Esophagus (tissue), 2 donors: ENCODE data around the gene RABGAP1L. TPM values are rescaled to one million over a fixed set of nuclear protein-coding genes. Genes with fewer than 3 reads are reported as not detected.

Source experiments
- H3K27ac ChIP-seq, 2 donors: one replicate each; pipeline ENCODE4 v1.5.1; 2013; ENCODE audit warnings: low read depth in 2 of 2, mild to moderate bottlenecking in 2 of 2, inconsistent platforms in 1 of 2, low read length in 1 of 2, moderate library complexity in 1 of 2
- H3K27me3 ChIP-seq, 2 donors: one replicate each; pipeline ENCODE4 v1.6.1; 2013; ENCODE audit warnings: low read length in 2 of 2, control low read depth in 1 of 2, mild to moderate bottlenecking in 1 of 2; ENCODE audit not compliant: insufficient read depth in 2 of 2, control insufficient read depth in 1 of 2
- H3K36me3 ChIP-seq, 2 donors: one replicate each; pipeline ENCODE4 v1.6.1; 2013; ENCODE audit warnings: low read length in 1 of 2; ENCODE audit not compliant: control insufficient read depth in 2 of 2, insufficient read depth in 2 of 2
- H3K4me1 ChIP-seq, 2 donors: one replicate each; pipeline ENCODE4 v1.6.1; 2013; ENCODE audit warnings: low read length in 1 of 2; ENCODE audit not compliant: control insufficient read depth in 2 of 2, insufficient read depth in 2 of 2
- H3K4me3 ChIP-seq, 2 donors: one replicate each; pipeline ENCODE4 v1.5.1; 2013; ENCODE audit warnings: low read length in 2 of 2, mild to moderate bottlenecking in 2 of 2, low read depth in 1 of 2, moderate library complexity in 1 of 2
- H3K9me3 ChIP-seq, 2 donors: one replicate each; pipeline ENCODE4 v1.6.1; 2013; ENCODE audit warnings: mild to moderate bottlenecking in 2 of 2, low read depth in 1 of 2, low read length in 1 of 2, moderate library complexity in 1 of 2; ENCODE audit not compliant: control insufficient read depth in 2 of 2, insufficient read depth in 1 of 2
- WGBS, 2 donors: extraction: QIAGEN DNeasy Blood & Tissue Kit; methylation state at CpG; one replicate each; pipeline ENCODE4 v1.1.7; 2013; 5-methylcytosine and 5-hydroxymethylcytosine counted together
- polyA plus RNA-seq, 2 donors: library from polyadenylated mRNA; stranded (reverse); fragments of 200-250 nt; gene quantifications; one replicate each; pipeline ENCODE4 v1.2.3, GENCODE V29; 2013
- donor health status: healthy with polysubstance abuse.
- donor health status: Bipolar disorder and iron deficiency.

Gene RABGAP1L
- polyA plus RNA-seq, 2 donors = 9.2 to 13.0 TPM

DNA sequence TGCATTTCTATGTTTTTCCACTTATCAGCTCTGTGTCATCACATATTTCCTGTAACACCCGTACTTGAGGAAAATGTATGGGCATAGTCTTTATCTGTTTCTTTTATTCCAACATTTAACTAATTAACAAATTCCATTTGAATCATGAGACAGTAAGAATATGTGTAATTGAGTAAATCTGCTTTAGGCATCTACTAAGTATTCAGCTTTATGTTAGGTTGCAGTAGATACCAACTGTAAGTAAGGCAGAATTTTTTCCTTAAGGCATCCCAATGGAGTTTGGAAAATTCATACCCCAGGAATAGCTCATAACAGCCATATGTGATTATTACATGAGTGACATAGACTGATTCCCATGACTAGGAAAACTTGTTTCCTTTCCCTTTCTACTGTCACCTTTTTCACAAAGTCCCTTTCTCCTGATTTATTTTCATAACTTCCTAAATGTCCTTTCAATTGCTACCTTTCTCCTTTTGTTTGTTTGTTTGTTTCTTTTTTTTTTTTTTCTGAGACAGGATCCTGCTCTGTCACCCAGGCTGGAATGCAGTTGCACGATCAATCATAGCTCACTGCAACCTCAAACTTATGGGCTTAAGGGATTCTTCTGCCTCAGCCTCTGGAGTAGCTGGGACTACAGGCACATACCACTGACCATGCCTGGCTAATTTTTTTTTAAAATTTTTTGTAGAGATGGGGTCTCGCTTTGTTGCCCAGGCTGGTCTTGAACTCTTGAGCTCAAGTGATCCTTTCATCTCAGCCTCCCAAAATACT is 780.6 kb downstream of the RABGAP1L start:
- Histone ChIP-seq H3K4me1 (no peaks in the 10 kb centered on the region), H3K9me3 (no peaks in the 10 kb centered on the region), H3K27me3 (no peaks in the 10 kb centered on the region), H3K36me3 (no peaks in the 10 kb centered on the region), H3K27ac (no peak overlapping the region), H3K4me3 (no peak overlapping the region)
- 90 to 92% methylated on average over 3 of the region's 3 CpGs for WGBS, 2 donors

DNA sequence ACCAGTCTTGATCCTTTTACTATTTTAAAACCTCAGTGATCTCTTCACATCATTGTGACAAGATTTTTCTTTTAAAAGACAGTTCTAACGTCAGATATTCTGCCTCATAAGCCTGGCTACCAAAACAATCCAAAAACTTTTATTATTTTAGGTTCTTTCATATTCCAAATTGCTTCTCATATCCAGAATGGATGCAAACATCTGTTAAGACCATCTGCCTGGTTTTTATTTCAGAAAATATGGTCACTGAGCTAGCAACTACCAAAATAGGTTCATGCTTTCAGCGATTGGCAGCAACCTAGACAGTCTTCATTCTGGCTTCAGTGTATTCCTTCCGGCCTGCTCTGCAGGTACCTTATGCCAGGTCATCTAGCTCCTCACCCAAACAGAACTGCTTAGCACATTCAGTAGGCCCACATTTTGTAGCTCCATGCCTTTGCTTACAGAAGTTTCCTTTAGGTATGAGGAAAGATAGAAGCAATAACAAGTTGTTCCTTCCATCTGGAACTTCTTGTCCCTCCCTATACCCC is 781.4 kb downstream of the RABGAP1L start:
- H3K9me3 ChIP-seq = no peaks in the 10 kb centered on the region
- H3K27ac ChIP-seq = no peak overlapping the region
- WGBS, 2 donors = 91% methylated on average over 3 of the region's 3 CpGs
- H3K4me3 ChIP-seq = no peak overlapping the region
- no peaks in the 10 kb centered on the region for H3K4me1 ChIP-seq
- no peaks in the 10 kb centered on the region for H3K36me3 ChIP-seq
- no peaks in the 10 kb centered on the region for H3K27me3 ChIP-seq

- H3K4me1 ChIP-seq = no peaks in the 10 kb centered on the region
- no peak overlapping the region for H3K4me3 ChIP-seq
- 52 to 63% methylated on average over 2 of the region's 2 CpGs for WGBS, 2 donors
- H3K27me3 ChIP-seq = no peaks in the 10 kb centered on the region
- H3K9me3 ChIP-seq = no peaks in the 10 kb centered on the region
- no peaks in the 10 kb centered on the region for H3K36me3 ChIP-seq
- no peak overlapping the region for H3K27ac ChIP-seq
Measured at GRCh38 chr1:174942547-174943255, 783.4 kb downstream of the RABGAP1L start.

DNA sequence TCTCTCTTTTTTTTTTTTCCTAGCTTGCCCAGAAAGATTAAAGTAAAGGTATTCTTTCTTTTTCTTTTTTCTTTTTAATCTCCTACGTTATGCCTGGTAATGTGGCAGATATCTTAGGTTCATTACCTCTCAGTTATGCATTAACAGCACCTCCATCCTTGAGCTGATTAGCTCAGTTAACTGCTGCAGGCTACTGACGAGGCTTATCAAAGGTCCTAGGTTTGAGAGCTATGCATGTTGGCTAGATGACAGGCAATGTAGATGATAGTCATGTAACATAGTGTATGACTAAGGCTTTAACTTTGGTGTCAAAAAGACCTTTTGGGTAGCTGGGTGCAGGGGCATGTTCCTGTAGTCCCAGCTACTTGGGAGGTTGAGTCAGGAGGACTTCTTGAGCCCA is 786.7 kb downstream of the RABGAP1L start:
- no peaks in the 10 kb centered on the region for H3K9me3 ChIP-seq
- H3K36me3 ChIP-seq = no peaks in the 10 kb centered on the region
- 55 to 89% methylated on average over 2 of the region's 2 CpGs for WGBS, 2 donors

DNA sequence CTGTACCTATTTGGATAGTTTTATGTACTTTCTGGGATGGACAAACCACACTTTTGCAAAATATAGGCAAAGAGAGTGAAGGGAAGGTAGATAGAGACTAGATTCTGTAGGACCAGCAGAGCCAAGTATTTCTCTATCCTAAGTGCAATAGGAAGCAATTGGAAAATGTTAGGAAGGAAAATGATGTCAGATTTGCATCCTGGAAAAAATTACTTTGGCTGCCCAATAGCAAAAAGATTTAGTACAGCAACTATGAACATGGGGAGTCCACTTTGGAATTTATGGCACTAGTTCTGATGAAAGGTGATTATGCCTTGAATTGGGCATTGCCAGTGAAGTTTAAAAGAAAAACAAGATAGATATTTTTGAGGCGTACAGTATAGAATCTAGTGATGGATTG is 789.7 kb downstream of the RABGAP1L start:
- H3K36me3 ChIP-seq = no peaks in the 10 kb centered on the region
- H3K4me1 ChIP-seq = no peaks in the 10 kb centered on the region
- H3K9me3 ChIP-seq = no peaks in the 10 kb centered on the region
- H3K4me3 ChIP-seq = no peak overlapping the region
- 93 to 96% methylated on average over 1 of the region's 1 CpG for WGBS, 2 donors
- H3K27ac ChIP-seq = no peak overlapping the region
- H3K27me3 ChIP-seq = no peaks in the 10 kb centered on the region

More for the DNA sequence above, 786.7 kb downstream of the RABGAP1L start:
- Histone ChIP-seq H3K27ac (no peak overlapping the region), H3K4me1 (no peaks in the 10 kb centered on the region), H3K27me3 (no peaks in the 10 kb centered on the region), H3K4me3 (no peak overlapping the region)

DNA sequence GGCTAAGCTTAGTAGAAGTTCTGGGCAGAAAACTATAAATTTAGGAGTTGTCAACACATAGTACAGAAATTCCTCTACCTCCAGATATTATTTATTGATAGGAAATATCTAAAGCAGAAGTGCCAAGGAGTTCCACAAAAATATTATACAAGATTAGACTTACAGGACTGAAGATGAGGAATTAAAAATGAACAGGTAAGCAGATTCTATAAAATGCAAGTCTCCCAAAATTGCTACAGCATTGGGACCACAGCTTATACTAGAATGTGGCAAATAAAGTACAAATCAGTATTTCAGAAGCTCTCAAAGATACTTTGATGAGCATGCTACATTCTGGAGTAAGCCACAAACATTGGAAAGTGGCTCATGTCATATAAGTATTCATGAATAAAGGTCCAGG is 790.3 kb downstream of the RABGAP1L start:
- Histone ChIP-seq H3K27ac (no peak overlapping the region), H3K4me1 (no peaks in the 10 kb centered on the region), H3K9me3 (no peaks in the 10 kb centered on the region), H3K4me3 (no peak overlapping the region), H3K36me3 (no peaks in the 10 kb centered on the region), H3K27me3 (no peaks in the 10 kb centered on the region)

DNA sequence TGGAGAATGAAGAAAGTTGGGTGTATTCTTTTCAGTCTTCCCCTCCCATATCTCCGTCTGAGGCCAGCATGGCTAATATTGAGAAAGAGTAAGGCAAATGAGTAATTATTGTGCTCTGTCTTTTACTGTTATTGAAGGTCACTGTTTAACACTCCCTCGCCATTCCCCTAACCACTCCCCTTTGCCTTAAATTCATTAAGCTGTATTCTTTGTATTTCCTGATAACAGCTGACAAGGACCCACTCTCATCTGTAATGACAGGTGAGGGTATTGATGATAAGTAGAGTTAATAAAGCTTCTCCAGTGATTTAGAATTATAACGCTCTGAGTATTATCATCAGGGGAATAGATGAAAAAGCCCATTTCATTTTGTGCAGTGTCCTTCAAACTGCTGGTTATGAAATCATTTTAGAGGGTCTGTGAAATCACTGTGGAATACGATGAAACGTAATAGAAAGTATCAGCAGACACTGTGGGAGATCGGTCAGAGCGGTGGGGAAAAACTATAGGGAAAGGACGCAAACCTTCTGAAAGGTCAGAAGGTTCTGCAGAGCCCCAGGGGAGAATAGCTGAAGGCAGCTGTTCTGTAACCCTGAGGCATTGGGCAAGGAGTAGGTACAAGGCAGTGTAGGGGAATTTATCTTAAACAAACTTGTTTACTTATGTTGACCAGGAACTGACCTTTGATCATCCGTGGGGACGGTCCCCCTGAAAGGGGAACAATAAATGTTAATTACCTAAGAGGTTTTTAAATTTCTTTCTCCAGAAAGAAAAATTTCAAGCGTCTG is 794.2 kb downstream of the RABGAP1L start:
- H3K4me3 ChIP-seq = no peak overlapping the region
- no peak overlapping the region for H3K27ac ChIP-seq
- no peaks in the 10 kb centered on the region for H3K27me3 ChIP-seq
- no peaks in the 10 kb centered on the region for H3K4me1 ChIP-seq
- no peaks in the 10 kb centered on the region for H3K36me3 ChIP-seq
- H3K9me3 ChIP-seq = no peaks in the 10 kb centered on the region
- WGBS, 2 donors = 51 to 73% methylated on average over 11 of the region's 11 CpGs

- H3K27me3 ChIP-seq = no peaks in the 10 kb centered on the region
- no peaks in the 10 kb centered on the region for H3K9me3 ChIP-seq
- no peak overlapping the region for H3K27ac ChIP-seq
- no peaks in the 10 kb centered on the region for H3K4me1 ChIP-seq
- H3K4me3 ChIP-seq = no peak overlapping the region
- H3K36me3 ChIP-seq = no peaks in the 10 kb centered on the region
Measured at GRCh38 chr1:174954073-174954460, 794.7 kb downstream of the RABGAP1L start.
